A673 (cell line): ENCODE measurements around the gene FPR1.

Source experiments
- CTCF ChIP-seq: fragments of 300-800, 200-600 bp; sonication (generic); conservative IDR thresholded peaks from 2 replicates; pipeline ENCODE4 v1.5.1; 2017; ENCODE audit warnings: low read depth, mild to moderate bottlenecking, antibody characterized with exemption, low read length, moderate library complexity, mixed read lengths
- EZH2 ChIP-seq: fragments of 200-600 bp; sonication (generic); IDR thresholded peaks from 2 replicates; pipeline ENCODE4 v1.6.1; 2017; ENCODE audit warnings: borderline replicate concordance, low read depth, mild to moderate bottlenecking, mixed read lengths, antibody characterized with exemption, low read length; ENCODE audit not compliant: poor library complexity, severe bottlenecking

- no peak for TF ChIP-seq CTCF
- TF ChIP-seq EZH2 = no peak
Measured at GRCh38 chr19:51746731-51747130, 4.9 kb downstream of the FPR1 start.
